ENCODE data around the gene AHDC1. TPM values are rescaled to one million over a fixed set of nuclear protein-coding genes. Genes with fewer than 3 reads are reported as not detected.

Gene AHDC1
- total and polyA plus RNA-seq, 9 of the 15 experiments (the other 6 are each of a cell fraction or from before 2014, with no cell fraction given): 0.21 to 36.4 (median 4.7) TPM

- TF ChIP-seq DLX4 (CRISPR knock-in tag; IDR thresholded peaks at IDR 0.05) (no peak), KLF1 (tag; IDR thresholded peaks at IDR 0.05) (no peak), KDM1A (IDR thresholded peaks at IDR 0.05) (peak; percentile 48 to 58; a peak in 3 of 4 replicates), IRF9 (tag; IDR thresholded peaks at IDR 0.05) (no peak), ZNF592 (IDR thresholded peaks at IDR 0.05) (no peak; the same call in 1 of the 2 replicates), SOX6 (IDR thresholded peaks at IDR 0.05) (no peak), CTCF (IDR thresholded peaks at IDR 0.05 in 2 of 3, conservative IDR thresholded peaks at IDR 0.05 in 1 of 3; ENCODE audit: insufficient read depth in 2 of 3, low read depth in 1 of 3, low read length in 3 of 3) (no peak), ZBTB17 (CRISPR knock-in tag; IDR thresholded peaks at IDR 0.05) (no peak), SIX5 (IDR thresholded peaks at IDR 0.05; ENCODE audit: borderline replicate concordance in 1 of 2, insufficient read depth in 1 of 2, low read depth in 1 of 2, low read length in 2 of 2) (no peak), BCOR (IDR thresholded peaks at IDR 0.05) (peak; percentile 67), NR3C1 (CRISPR knock-in tag; IDR thresholded peaks at IDR 0.05) (no peak), ZNF785 (CRISPR knock-in tag; IDR thresholded peaks at IDR 0.05) (no peak), KDM4B (IDR thresholded peaks at IDR 0.05; ENCODE audit: borderline replicate concordance in 2 of 2, low read depth in 1 of 2) (no peak), MNT (conservative IDR thresholded peaks at IDR 0.05) (no peak), MAFK (IDR thresholded peaks at IDR 0.05; ENCODE audit: low read length) (no peak), THAP7 (CRISPR knock-in tag; IDR thresholded peaks at IDR 0.05) (no peak), ZNF778 (CRISPR knock-in tag; IDR thresholded peaks at IDR 0.05) (no peak)
These were observed 48.9 kb downstream of the AHDC1 start (continued) for GRCh38 chr1:27554759-27555699.

Data from K562 (cell line).